ENCODE measurements around the gene NEK5.
"Not testable (repeated sequence)": the region's sequence is repeated elsewhere in the genome, so short reads cannot be mapped to it uniquely, and the experiment has no call there.

NEK5 gene

DNA sequence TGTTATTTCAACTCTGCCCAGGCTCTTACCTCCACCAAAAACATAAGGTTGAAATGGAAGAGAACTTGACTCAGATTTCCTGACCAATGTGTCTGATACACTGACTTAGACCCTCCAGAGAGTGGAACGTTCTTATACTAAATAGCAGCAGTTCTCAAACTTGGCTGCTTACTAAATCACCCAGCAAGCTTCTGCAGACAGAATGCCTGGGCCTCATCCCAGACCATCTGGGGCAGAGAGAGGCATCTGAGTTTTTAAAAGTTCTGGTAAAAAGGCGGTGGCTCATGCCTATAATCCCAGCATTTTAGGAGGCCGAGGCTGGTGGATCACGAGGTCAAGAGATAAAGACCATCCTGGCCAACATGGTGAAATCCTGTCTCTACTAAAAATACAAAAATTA, 46.3 kb downstream of the NEK5 start:
- in situ Hi-C loops (cut with MboI; ENCODE audit: low sequenced_read_pairs): no loop called here

DNA sequence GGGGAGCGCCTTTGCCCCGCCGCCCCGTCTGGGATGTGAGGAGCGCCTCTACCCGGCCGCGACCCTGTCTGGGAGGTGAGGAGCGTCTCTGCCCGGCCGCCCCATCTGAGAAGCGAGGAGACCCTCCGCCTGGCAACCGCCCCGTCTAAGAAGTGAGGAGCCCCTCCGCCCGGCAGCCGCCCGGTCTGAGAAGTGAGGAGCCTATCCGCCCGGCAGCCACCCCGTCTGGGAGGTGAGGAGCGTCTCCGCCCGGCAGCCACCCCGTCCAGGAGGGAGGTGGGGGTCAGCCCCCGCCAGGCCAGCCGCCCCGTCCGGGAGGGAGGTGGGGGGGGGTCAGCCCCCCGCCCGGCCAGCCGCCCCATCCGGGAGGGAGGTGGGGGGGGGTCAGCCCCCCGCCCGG, 49.0 kb downstream of the NEK5 start:
- in situ Hi-C loops (cut with MboI; ENCODE audit: low sequenced_read_pairs): not testable (repeated sequence)

DNA sequence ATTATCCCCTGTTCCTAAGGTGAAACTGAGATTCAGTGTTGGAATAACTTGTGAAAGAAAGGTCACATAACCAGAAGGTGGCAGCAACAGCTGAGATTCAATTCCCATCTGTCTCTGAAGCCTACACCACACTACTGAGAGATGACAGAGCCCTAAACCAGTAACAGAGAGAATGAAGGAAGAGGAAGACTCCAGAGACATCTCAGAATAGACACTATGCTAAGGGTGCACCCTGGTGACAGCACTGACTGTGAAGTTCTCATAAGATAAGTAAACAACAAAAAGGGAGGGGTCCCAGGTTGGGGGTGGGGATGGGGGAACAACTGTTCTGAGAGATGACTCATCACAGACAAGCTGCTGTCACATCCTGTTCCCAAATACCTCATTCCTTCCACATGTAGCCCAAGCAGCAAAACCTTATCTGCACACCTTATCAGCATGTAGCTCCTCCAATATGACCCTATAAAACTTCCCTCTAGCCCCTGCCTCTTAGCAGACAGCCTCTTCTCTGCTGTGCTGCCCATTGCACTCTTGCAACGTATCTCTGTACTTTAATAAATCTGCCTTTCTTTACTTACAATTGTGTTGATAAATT, 57.8 kb downstream of the NEK5 start:
- in situ Hi-C loops (cut with MboI; ENCODE audit: low sequenced_read_pairs): no loop called here

DNA sequence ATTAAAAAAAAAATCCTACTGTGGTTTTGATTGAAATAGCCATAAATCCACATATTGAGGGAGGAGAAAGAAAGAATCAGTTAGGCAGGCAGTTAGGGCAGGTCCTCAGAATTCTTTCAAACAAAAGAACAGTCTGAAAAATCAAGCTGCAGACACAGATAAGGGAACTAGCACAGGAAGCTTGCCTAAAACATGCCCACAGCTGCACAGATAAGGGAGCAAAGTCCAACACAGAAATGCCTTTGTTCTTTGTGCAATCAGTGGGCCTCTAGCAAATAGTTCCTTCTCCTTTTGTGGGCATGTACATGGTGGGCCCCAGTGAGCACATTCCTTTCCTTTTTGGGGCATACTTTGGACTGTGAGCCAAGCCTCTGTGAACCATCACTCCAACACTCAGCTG, 61.6 kb downstream of the NEK5 start:
- in situ Hi-C loops (cut with MboI; ENCODE audit: low sequenced_read_pairs): no loop called here

DNA sequence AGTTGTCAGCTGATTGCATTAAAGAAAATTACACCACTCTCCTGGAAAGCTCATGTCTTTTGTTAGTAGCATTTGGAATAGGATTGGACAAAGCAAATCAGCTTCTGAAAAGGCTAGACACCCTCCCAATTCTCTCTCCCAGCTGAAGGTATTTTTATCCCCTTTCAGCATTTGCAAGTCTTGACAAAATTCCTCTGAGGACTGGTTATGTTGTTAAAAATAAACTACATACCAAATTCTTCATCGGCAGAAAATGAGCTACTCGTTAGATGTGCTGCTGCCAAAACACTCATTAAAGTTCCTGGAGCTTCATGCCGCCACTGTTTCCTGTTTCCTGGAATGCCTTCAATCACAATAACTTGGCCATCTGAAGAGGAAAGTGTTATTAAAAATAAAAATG, 67.3 kb downstream of the NEK5 start:
- in situ Hi-C loops (cut with MboI; ENCODE audit: low sequenced_read_pairs): no loop called here

DNA sequence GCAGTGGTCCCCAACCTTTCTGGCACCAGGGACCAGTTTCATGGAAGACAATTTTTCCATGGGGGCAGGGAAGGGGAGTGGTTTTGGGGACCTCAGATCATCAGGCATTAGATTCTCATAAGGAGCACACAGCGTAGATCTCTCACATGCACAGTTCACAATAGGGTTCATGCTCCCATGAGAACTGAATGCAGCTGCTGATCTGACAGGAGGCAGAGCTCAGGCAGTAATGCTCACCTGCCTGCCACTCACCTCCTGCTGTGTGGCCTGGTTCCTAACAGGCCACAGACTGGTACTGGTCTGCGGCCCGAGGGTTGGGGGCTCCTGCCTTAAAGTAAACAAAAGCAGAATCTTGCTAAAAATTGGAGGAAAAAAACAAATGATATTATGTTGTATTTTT, 67.8 kb downstream of the NEK5 start:
- in situ Hi-C loops (cut with MboI; ENCODE audit: low sequenced_read_pairs): not testable (repeated sequence)

DNA sequence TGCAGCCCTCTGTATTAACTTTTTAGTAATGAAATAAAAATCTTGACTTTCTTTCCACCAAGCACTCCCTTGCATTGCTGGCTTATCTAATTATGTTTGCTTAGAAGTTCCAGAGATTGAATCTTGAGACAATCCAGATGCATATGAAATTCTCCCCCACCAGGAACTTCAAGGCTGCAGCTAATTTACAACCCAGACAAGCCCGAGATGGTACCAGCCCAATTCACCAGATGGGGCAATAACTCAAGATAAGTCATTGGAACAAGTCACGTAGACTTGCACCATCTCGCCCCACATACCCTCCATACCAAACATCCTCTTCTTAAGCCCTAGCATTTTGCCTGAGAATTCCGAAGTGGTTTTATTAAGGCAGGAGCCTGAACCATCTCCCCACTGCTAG, 75.4 kb downstream of the NEK5 start:
- in situ Hi-C loops (cut with MboI; ENCODE audit: low sequenced_read_pairs): no loop called here

DNA sequence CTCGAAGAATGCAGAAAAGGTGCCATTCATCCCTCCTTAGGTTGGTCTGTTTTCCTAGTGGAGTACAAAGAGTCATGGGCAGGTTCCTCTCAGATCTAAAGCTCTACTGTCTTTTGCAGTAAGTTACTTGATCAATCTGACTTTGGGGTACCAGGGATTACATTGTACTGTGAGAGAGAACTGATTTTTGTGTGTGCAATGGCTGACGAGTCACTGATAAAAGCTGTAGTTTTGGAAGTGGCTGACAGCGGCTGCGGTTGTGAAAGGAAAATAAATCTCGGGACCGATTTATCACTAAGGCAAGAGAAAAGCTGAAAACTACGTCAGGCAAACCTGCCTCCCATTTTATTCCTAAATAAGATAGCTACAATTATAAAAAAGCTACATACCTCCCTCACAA, 77.5 kb downstream of the NEK5 start:
- in situ Hi-C loops (cut with MboI; ENCODE audit: low sequenced_read_pairs): no loop called here

DNA sequence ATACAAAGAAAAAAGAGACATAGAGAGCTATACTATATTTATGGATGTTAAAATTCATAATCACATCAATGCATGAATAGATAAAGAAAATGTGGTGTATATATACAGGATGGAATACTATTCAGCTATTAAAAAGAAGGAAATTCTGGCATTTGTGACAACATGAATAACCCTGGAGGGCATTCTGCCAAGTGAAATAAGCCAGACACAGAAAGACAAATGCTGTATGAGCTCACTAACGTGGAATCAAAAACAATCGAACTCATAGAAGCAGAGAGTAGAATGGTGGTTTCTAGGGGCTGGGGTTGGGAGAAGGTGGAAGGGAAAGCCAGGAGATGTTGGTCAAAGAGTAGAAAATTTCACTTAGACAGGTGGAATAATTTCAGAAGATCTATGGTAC, 80.4 kb downstream of the NEK5 start:
- in situ Hi-C loops (cut with MboI; ENCODE audit: low sequenced_read_pairs): no loop called here

DNA sequence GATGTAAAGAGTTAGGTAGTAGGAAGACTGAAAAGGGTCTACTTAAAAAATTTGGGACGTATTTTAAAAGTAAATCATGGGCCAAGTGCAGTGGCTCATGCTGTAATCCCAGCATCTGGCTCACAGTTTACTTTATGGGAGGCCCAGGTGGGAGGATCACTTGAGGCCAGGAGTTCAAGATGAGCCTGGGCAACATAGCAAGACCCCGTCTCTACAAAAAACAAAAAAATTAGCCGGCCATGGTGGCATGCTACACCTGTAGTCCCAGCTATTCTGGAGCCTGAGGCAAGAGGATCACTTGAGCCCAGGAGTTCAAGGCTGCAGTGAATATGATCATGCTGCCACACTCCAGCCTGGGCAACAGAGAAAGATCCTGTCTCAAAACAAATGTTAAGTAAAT, 81.4 kb downstream of the NEK5 start:
- in situ Hi-C loops (cut with MboI; ENCODE audit: low sequenced_read_pairs): no loop called here

DNA sequence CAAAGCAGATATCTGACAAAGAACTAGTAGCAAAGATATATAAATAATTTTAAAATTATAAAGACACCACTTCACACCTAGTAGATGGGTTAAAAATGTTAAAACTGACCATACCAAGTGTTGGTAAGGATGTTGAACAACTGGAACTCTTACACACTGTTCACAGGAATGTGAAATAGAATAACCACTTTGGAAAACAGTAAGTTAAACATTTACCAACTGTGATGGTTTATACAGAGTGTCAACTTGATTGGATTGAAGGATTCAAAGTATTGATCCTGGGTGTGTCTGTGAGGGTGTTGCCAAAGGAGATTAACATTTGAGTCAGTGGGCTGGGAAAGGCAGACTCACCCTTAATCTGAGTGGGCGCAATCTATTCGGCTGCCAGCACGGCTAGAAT, 85.2 kb downstream of the NEK5 start:
- in situ Hi-C loops (cut with MboI; ENCODE audit: low sequenced_read_pairs): no loop called here

DNA sequence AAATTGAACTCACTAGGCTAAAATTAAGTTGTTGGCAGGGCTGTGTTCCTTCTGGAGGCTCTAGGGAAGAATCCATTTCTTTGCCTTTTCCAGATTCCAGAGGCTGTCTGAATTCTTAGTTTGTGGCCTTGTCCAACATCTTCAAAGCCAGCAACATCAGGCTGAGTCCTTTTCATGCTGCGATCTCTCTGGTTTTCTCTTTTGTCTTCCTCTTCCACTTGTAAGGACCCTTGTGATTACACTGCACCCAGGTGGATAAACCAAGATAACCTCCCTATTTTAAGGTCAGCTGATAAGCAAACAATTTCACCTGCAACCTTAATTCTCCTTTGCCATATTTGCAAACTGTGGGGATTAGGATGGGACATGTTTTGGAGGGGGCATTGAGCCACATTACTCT, 92.8 kb downstream of the NEK5 start:
- in situ Hi-C loops (cut with MboI; ENCODE audit: low sequenced_read_pairs): no loop called here

DNA sequence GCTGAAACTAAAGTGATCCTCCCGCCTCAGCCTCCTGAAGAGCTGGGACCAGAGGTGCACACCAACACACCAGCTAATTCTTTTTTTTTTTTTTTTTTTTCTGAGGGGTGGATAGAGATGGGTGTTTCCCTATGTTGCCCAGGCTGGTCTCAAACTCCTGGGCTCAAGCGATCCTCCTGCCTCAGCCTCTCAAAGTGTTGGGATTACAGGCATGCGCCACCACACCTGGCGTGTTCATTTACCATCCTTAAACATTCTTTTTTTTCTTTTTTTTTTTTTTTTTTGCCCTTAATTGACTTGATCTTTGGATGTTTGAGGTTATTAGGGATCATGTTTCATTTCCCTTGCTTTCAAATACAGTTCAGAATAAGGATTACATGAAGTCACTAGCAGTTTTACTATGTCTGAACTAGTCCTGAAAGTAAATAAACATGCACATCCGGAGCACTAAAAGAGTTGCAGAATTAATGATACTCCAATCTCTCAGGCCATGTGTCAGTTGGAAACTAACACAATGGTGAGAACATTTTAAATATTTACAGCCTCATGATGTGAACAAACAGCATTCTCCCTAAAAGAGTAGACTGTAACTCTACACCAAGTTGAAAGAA, 94.2 kb downstream of the NEK5 start:
- in situ Hi-C loops (cut with MboI; ENCODE audit: low sequenced_read_pairs): no loop called here

DNA sequence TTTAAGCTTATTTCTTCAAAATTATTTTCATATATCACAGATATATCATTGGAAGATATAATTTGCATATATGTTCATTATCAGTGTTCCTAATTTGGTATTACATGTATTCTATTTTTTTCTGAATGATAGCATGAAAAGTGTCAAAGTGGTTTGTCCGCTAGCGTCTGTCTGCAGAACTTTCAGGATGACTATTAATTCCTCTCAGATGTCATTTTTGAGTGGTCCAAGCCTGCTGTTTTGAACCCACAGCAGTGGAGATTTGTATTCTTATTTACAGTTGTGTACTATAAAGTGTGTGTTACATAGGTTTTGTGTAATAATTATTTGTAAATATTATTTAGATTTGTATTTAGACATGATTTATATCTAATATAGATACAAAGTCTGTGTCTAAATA, 95.8 kb downstream of the NEK5 start:
- in situ Hi-C loops (cut with MboI; ENCODE audit: low sequenced_read_pairs): no loop called here

DNA sequence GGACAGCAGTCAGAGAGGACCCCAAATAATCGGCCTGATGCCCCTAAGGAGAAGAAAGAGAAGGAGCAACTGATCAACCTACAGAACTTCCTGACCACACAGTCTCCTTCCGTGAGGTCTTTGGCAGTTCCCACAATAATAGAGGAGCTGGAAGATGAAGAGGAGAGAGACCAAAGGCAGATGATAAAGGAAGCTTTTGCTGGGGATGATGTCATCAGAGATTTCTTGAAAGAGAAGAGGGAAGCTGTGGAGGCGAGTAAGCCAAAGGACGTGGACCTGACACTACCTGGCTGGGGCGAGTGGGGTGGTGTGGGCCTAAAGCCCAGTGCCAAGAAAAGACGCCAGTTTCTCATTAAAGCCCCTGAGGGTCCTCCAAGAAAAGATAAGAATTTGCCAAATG, 98.5 kb downstream of the NEK5 start:
- in situ Hi-C loops (cut with MboI; ENCODE audit: low sequenced_read_pairs): not testable (repeated sequence)

DNA sequence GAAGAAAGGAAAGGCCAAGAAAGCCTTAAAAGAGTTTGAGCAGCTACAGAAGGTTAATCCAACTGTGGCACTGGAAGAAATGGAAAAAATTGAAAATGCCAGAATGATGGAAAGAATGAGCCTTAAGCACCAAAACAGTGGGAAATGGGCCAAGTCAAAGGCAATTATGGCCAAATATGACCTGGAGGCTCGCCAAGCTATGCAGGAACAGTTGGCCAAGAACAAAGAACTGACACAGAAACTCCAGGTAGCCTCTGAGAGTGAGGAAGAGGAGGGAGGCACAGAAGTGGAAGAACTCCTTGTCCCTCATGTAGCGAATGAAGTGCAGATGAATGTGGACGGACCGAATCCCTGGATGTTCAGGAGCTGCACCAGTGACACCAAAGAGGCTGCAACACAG, 99.3 kb downstream of the NEK5 start:
- in situ Hi-C loops (cut with MboI; ENCODE audit: low sequenced_read_pairs): no loop called here

DNA sequence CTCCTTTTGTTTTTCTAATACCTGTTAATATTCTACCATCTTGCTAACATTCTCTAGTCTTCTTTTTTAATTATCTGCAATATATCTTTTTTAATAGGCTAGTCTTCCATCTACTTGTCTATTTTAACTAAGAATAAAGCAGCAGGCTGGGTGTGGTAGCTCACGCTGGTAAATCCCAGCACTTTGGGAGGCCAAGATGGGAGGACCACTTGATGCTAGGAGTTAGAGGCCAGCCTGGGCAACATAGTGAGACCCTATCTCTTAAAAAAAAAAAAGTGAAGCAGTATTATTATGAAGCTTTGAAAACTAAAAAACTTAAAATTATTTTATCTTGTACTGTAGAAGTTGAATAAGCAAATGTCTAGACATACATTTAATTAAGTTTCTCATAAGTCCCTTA, 101.0 kb downstream of the NEK5 start:
- in situ Hi-C loops (cut with MboI; ENCODE audit: low sequenced_read_pairs): no loop called here

DNA sequence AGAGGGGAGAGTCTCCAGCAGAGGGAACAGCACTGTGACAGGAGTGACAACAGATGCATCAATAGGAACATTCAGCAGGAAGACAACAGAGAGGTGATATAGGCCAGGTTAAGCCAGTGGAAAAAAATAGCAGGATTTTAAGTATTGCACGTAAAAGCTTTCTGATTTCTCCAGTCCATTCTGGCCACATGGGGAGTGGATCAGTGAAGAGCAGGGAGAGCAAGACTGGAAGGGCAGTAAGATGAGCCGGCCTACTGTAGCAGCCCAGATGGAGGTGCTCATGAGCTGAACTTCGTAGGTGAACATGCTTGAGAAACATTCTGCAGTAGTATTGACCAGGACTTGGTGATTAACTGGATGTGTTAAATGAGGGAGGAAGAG, 102.6 kb downstream of the NEK5 start:
- in situ Hi-C loops (cut with MboI; ENCODE audit: low sequenced_read_pairs): no loop called here

DNA sequence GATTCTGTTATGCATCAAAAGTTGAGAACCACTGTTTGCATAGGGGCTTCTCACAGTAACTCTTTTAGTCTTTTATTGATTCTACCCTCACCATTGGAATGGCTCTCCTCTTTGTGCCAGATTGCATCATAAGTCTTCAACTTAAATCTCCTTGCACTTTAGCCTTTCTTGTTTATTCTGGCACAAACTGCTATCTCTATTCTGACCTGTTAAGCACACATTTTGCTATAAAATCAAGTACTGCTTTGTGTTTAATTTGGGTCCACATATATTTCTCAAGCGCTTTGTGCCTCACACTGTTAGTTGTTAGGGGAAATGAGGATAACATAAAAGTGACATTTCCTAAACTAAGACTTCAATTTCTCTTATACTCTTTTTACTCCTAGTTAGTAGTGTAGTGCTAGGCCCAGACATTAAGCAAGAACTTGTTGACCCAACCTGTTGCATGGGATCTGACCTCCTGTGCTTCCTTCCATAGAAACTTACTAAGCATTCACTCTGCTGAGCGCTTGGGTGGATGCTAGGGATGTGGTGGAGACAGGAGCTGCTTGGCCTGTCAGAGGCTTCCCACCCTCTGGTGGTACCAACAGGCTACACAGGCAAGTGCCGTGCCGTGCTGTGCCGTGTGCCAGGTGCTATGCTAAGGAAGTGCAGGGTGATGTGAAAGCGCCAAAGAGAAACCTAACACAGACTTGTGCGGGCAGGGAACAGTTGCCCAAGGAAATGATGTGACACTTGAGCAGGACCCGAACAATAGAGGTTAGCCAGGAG, 103.2 kb downstream of the NEK5 start:
- in situ Hi-C loops (cut with MboI; ENCODE audit: low sequenced_read_pairs): no loop called here

DNA sequence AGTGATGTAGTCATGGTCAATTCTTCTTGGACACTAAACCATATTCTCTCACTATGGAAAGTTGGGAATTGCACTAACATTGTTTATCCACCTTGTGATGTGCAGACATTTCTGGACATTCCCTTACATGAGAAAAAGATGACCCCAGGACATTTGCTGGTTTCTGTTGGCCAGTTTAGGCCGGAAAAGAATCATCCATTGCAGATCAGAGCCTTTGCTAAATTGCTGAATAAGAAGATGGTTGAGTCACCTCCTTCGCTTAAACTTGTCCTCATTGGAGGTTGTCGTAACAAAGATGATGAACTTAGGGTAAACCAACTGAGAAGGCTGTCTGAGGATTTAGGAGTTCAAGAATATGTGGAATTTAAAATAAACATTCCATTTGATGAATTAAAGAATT, 104.4 kb downstream of the NEK5 start, which contains the start of gene UTP14C:
Gene UTP14C (plus strand): TSS at position 211 of the 400 bp plus-strand sequence. CDS start 4,114 bp downstream, outside the sequence.
- in situ Hi-C loops (cut with MboI; ENCODE audit: low sequenced_read_pairs): no loop called here

DNA sequence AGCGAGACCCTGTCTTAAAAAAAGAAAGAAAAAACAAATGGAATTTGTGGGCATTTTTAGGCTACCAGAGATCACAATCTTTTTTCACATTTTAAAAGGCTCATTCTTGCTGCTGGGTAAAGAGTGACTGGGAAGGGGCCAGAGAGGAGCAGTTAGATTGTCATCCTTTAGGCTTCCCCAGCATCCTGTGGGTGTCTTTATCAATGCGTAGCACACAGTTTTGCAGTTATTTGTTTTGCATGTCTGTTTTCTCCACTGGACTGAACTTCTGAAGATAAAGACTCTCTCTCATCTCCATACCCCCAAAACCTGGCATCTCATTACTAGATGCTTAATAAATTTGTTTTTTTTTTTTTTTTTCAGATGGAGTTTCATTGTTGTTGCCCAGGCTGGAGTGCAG, 106.5 kb downstream of the NEK5 start:
- in situ Hi-C loops (cut with MboI; ENCODE audit: low sequenced_read_pairs): no loop called here

DNA sequence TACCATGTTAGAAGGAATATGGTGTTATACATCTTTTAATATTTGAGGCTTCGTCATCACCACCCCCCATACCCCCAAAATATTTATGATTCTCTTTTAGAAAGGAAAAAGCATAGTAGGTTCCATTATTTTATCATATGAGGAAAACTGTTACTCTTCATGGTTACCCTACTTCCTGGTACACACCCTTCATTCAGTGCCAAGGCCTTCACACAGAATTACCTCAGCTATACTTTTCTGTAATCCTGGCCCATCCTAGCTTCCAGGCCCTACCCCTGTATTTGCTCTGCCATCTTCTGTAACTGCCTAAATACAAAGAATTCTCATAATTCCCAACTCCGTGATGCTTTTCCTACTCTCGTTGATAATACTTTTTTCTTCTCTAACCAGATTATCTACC, 108.7 kb downstream of the NEK5 start:
- in situ Hi-C loops (cut with MboI; ENCODE audit: low sequenced_read_pairs): no loop called here
